Neural cell (in vitro differentiated cells): ENCODE data around the gene ANKRD49.

Experiments
- CTCF ChIP-seq: fragments of 450-650 bp; IDR thresholded peaks from 2 replicates; pipeline ENCODE4 v1.5.1; 2014; ENCODE audit warnings: antibody characterized with exemption, mild to moderate bottlenecking, moderate library complexity; ENCODE audit not compliant: poor library complexity, severe bottlenecking
- EP300 ChIP-seq: fragments of 450-650 bp; conservative IDR thresholded peaks from 2 replicates; pipeline ENCODE4 v1.6.1; 2014; ENCODE audit warnings: antibody characterized with exemption, mild to moderate bottlenecking, moderate library complexity; ENCODE audit not compliant: poor library complexity, severe bottlenecking
- EZH2 ChIP-seq: fragments of 200-600, 300-800 bp; shearing (Covaris generic), sonication (generic); IDR thresholded peaks from 2 replicates; pipeline ENCODE4 v1.6.1; 2014; ENCODE audit warnings: antibody characterized with exemption, low read length, borderline replicate concordance, mild to moderate bottlenecking; ENCODE audit not compliant: insufficient read depth, poor library complexity, severe bottlenecking
- POLR2AphosphoS5 ChIP-seq: IDR thresholded peaks from 2 replicates; pipeline ENCODE4 v1.6.1; 2012
- TAF1 ChIP-seq: IDR thresholded peaks from 2 replicates; pipeline ENCODE4 v1.6.1; 2012; ENCODE audit warnings: low read depth
- TF ChIP-seq, protein P1 (sequence below): IDR thresholded peaks from 2 replicates; pipeline ENCODE4 v1.6.1; 2012; ENCODE audit warnings: borderline replicate concordance

GRCh38 chr11:94524341-94524740 is 30.6 kb downstream of the ANKRD49 start:
- no peak for TF ChIP-seq POLR2AphosphoS5
- TF ChIP-seq CTCF: no peak
- no peak for TF ChIP-seq TAF1
- TF ChIP-seq EP300: no peak
- no peak for TF ChIP-seq EZH2
- TF ChIP-seq, protein P1, sequence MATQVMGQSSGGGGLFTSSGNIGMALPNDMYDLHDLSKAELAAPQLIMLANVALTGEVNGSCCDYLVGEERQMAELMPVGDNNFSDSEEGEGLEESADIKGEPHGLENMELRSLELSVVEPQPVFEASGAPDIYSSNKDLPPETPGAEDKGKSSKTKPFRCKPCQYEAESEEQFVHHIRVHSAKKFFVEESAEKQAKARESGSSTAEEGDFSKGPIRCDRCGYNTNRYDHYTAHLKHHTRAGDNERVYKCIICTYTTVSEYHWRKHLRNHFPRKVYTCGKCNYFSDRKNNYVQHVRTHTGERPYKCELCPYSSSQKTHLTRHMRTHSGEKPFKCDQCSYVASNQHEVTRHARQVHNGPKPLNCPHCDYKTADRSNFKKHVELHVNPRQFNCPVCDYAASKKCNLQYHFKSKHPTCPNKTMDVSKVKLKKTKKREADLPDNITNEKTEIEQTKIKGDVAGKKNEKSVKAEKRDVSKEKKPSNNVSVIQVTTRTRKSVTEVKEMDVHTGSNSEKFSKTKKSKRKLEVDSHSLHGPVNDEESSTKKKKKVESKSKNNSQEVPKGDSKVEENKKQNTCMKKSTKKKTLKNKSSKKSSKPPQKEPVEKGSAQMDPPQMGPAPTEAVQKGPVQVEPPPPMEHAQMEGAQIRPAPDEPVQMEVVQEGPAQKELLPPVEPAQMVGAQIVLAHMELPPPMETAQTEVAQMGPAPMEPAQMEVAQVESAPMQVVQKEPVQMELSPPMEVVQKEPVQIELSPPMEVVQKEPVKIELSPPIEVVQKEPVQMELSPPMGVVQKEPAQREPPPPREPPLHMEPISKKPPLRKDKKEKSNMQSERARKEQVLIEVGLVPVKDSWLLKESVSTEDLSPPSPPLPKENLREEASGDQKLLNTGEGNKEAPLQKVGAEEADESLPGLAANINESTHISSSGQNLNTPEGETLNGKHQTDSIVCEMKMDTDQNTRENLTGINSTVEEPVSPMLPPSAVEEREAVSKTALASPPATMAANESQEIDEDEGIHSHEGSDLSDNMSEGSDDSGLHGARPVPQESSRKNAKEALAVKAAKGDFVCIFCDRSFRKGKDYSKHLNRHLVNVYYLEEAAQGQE: no peak
